ENCODE measurements around the gene AMPD2.

DNA sequence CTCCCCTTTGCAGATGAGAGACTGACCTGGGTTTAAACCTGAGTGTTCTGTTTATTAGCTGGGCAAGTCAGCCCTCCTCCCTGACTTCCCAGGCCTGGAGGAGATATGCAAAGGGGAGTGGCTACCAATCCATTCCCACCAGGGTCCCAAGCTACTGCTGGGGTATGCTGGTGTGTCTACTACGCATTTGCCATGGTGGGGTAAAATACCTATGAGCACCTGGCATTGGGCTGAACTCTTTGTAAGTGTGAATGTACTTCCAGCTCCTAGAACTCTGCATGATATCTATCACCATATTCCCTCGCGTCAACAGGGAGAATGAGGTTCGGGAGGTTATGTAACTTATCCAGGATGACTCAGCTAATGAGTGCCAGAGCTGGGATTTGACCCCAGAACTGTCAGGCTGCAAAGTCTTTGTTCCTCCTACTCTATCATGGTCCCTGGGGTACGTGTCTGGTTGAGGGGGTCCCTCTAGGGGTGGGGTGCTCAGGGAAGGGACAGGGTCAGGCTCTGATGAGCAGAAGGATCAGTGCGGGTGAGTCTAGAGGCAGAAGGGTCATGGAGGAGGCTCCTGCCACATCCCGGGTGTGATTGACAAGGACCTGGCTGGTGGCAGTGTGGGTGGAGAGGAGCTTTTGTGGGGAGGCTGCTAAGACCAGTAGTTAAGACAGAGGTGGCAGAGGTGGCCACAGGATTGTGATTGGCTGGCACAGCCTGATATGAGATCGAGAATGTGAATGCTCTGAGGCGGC, 16.7 kb downstream of the AMPD2 start:
- TF ChIP-seq, protein P1, sequence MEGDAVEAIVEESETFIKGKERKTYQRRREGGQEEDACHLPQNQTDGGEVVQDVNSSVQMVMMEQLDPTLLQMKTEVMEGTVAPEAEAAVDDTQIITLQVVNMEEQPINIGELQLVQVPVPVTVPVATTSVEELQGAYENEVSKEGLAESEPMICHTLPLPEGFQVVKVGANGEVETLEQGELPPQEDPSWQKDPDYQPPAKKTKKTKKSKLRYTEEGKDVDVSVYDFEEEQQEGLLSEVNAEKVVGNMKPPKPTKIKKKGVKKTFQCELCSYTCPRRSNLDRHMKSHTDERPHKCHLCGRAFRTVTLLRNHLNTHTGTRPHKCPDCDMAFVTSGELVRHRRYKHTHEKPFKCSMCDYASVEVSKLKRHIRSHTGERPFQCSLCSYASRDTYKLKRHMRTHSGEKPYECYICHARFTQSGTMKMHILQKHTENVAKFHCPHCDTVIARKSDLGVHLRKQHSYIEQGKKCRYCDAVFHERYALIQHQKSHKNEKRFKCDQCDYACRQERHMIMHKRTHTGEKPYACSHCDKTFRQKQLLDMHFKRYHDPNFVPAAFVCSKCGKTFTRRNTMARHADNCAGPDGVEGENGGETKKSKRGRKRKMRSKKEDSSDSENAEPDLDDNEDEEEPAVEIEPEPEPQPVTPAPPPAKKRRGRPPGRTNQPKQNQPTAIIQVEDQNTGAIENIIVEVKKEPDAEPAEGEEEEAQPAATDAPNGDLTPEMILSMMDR (IDR thresholded peaks at IDR 0.05): no peak
- TF ChIP-seq POLR2AphosphoS5 (IDR thresholded peaks at IDR 0.05) (no peak), POLR2A (IDR thresholded peaks at IDR 0.05) (no peak), EP300 (IDR thresholded peaks at IDR 0.05; ENCODE audit: low read depth) (no peak)

All from transverse colon (tissue), 4 donors.